Activated CD8-positive, alpha-beta memory T cell treated with anti-CD3 and anti-CD28 coated beads, Interleukin-2, amount 50 U/mL, for 24 hours (primary cell): ENCODE measurements around the gene SHKBP1.
A peak's percentile ranks its signal among the peaks of the same experiment; 100 is the strongest.
"Not testable (repeated sequence)": the region's sequence is repeated elsewhere in the genome, so short reads cannot be mapped to it uniquely, and the experiment has no call there.

Experiments used
- DNase-seq: peaks from one replicate; pipeline ENCODE4 v3.0.0-alpha.2; 2020; ENCODE audit errors: extremely low read depth

SHKBP1 gene

GRCh38 chr19:40555978-40556689 is 20.5 kb upstream of the SHKBP1 start:
- DNase-seq = no peak

- no peak for DNase-seq
These were observed 19.6 kb upstream of the SHKBP1 start for GRCh38 chr19:40556953-40557530.

DNA sequence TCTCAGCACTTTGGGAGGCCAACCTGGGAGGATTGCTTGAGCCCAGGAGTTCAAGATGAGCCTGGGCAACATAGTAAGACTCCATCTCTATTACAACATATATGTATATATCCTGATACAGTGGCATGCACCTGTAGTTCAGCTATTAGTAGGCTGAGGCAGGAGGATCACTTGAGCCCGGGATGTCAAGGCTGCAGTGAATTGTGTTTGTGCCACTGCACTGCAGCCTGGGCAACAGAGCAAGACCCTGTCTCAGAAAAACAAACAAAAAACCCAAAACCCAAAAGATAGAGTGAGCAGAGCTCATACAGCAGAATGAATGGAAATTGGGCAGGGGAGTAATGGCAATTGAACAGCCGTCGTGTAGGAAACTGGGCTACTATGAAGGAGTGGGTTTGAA is 17.3 kb upstream of the SHKBP1 start:
- DNase-seq = no peak

DNA sequence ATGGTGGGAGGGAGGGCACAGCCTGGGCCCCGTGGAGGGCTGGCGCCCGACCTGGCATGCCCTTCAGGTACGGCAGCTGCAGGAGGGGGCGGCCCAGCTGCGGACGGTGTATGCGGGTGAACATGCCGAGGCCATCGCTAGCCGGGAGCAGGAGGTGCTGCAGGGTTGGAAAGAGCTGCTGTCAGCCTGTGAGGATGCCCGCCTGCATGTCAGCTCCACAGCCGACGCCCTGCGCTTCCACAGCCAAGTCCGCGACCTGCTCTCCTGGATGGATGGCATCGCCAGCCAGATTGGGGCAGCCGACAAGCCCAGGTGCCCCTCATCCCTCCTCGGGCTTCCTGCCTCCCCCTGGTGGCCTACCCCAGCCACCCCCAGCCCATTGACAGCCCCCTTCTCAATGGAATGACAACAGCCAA is 16.6 kb upstream of the SHKBP1 start:
- no peak for DNase-seq

- no peak for DNase-seq
These were observed 14.7 kb upstream of the SHKBP1 start for GRCh38 chr19:40561947-40562346.

GRCh38 chr19:40564535-40564934 is 12.1 kb upstream of the SHKBP1 start:
- not testable (repeated sequence) for DNase-seq

DNA sequence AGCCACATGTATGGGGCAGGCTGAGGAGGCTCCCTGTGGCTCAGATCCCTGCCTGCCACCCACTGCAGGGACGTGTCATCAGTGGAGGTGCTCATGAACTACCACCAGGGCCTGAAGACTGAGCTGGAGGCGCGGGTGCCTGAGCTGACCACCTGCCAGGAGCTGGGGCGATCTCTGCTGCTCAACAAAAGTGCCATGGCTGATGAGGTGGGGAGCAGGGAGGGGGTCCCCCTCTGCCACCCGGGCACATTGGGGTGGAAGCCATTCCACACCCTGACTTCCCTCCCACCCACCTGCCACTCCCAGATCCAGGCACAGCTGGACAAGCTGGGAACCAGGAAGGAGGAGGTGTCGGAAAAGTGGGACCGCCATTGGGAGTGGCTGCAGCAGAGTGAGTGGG is 11.3 kb upstream of the SHKBP1 start:
- DNase-seq = no peak

DNA sequence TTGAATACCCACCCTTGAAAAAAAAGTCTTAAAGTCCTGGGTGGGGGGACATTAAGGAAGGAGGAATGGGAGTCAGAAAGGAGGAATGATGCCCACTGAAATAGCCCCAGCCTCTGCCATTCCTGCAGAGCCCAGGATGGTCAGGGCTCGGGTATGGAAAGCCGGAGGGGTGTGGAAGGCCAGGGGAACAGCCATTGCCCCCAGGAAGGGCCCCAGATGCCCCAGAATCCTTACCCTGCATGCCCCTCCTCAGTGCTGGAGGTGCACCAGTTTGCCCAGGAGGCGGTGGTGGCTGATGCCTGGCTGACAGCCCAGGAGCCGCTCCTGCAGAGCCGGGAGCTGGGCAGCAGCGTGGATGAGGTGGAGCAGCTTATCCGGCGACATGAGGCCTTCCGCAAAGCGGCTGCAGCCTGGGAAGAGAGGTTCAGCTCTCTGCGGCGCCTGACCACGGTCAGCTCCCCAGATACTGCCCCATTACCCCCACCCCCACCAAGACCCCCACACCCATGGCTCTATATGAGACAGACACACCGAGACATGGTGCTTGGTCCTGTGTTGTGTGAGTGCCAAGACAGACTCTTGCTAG is 10.7 kb upstream of the SHKBP1 start:
- no peak for DNase-seq

DNA sequence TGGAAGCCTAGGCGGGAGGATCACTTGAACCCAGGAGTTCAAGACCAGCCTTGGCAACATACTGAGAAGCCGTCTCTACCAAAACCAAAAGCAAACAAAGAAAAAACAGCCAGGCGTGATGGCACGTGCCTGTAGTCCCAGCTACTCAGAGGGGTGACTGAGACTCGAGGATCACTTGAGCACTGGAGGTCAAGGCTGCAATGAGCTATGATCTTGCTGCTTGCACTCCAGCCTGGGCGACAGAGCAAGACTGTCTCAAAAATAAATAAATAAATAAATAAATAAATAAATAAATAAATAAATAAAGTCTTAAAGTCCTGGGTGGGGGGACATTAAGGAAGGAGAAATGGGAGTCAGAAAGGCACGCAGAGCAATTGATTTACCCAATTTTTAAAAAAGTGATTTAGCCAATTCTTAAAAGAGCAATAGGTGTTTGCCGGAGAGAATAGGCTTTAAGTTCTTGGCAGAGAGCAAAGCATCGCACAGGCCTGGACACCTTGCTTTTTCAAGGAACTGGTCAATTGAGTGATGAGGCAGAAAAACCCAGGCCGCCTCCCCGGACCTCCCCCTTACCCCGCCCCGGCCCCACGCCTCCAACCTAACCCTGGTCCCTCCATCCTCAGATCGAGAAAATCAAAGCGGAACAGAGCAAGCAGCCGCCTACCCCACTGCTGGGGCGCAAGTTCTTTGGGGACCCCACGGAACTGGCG is 9.5 kb upstream of the SHKBP1 start:
- DNase-seq = no peak

- no peak for DNase-seq
These were observed 8.8 kb upstream of the SHKBP1 start for GRCh38 chr19:40567750-40568494.

GRCh38 chr19:40570313-40571004 is 6.2 kb upstream of the SHKBP1 start:
- peak; percentile 85 for DNase-seq

- DNase-seq = no peak
These were observed 5.7 kb upstream of the SHKBP1 start for GRCh38 chr19:40571005-40571318.

GRCh38 chr19:40571831-40572495 is 4.7 kb upstream of the SHKBP1 start:
- no peak for DNase-seq

- DNase-seq = no peak
These were observed 1.3 kb upstream of the SHKBP1 start for GRCh38 chr19:40575326-40575725.

DNA sequence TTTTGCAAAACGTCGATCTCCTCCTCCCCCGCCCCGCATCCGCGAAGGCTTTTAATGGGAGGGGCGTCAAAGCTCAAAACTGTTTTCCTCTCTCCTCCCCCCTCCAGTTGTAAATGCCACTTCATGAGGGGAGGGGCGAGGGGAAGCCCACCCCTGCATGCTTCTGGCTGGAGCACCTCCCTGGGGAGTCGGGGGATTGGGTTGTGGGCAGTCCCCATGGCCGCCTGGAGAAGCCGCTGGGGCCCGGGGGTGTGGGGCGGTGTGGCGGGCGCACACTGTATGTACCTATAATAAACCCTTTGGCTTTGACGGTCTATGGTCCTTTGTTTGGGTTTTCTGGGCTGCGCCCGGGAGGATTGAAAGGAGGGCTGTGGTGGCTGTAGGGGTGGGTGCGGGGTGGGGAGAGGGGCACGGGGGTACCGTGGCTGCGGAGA is 505 bp upstream of the SHKBP1 start:
- DNase-seq = no peak

- no peak for DNase-seq
These were observed 1.8 kb downstream of the SHKBP1 start for GRCh38 chr19:40578442-40578908.

DNA sequence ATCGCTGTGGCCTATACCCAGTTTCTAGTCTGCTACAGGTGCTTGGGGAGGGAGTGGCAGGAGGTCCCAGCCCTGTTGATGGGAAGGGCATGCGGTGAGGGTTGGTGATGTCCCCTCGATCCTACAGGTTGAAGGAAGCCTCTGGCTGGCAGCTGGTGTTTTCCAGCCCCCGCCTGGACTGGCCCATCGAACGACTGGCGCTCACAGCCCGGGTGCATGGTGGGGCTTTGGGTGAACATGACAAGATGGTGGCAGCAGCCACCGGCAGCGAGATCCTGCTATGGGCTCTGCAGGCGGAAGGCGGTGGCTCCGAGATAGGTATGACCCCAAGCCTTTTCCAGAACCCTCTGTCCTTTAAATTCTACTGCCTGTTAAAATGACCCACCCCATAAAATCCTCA is 3.9 kb downstream of the SHKBP1 start:
- no peak for DNase-seq

DNA sequence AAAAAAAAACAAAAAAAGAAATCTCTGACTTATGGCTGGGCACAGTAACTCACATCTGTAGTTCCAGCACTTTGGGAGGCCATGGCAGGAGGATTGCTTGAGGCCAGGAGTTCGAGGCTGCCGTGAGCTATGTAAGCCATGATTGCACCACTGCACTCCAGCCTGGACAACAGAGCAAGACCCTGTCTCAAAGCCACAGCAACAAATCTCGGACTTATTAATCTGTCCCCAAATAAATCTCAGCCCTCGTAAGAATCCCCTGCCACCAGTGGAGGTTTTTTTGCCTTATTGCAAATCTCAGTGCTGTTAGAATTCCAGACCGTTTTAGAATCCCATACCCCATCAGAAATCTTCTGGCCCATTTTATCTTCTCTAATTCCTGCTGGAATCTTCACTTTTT is 4.9 kb downstream of the SHKBP1 start:
- no peak for DNase-seq

DNA sequence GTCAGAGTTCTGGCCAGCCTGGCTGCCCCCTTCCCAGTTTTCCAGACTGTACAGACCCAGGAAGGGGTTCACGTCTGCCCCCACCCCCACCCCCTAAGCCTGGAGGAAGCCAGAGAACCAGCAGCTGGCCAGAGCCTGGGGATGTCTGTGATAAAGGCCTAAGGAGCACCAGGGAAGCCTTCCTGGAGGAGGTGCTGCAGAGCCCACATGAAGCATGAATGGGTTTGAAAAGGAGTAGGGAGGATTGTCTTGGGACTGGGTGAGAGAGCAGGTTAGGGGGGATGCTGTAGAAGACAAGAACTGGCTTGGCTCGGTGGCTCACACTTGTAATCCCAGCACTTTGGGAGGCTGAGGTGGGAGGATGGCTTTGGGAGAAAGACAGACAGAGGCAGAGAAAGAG is 5.8 kb downstream of the SHKBP1 start:
- DNase-seq = no peak

DNA sequence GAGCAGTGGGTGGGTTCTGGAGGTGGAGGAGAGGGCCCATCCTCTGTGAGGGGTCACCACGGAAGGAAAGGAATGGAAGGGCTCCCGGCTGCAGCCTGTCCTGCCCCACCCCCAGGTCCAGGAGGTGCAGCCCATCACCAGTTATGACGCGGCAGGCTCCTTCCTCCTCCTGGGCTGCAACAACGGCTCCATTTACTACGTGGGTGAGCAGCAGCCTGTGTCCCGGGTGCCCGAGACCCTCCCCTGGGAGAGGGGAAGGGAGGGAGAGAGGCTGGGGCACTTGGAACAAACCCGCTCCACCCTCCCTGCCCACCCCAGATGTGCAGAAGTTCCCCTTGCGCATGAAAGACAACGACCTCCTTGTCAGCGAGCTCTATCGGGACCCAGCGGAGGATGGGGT is 6.6 kb downstream of the SHKBP1 start:
- no peak for DNase-seq

DNA sequence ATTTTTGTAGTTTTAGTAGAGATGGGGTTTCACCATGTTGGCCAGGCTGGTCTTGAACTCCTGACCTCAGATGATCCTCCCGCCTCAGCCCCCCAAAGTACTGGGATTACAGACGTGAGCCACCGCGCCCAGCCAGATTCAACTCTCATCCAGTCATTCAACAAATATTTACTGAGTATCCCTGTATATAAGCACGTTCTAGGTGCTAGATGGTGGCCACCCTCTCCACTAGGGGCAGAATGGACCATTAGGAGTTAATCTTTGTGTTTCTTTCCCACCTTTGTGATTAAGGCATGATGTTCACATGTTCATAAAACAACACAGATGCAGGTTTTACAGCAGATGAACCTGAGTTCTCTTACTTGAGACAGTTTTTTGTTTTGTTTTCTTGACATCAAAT is 7.3 kb downstream of the SHKBP1 start:
- no peak for DNase-seq
